ENCODE measurements around the gene PA2G4.

Gene PA2G4

GRCh38 chr12:56162468-56163290 is 58.3 kb downstream of the PA2G4 start:
- in situ Hi-C loops (cut with HindIII; ENCODE audit: low sequenced_read_pairs) = no loop called here
